DMS114 treated with DMSO at 0.1 percent for 48 hours (cell line): ENCODE data around the gene CRY2.

Source experiments
- DNase-seq: peaks from one replicate; lab custom pipeline; 2025; ENCODE audit not compliant: unreplicated experiment; lab: John Stamatoyannopoulos, UW

Gene CRY2

GRCh38 chr11:45929486-45930030, 82.3 kb downstream of the CRY2 start:
- DNase-seq, result no peak

GRCh38 chr11:45930031-45930794, 82.9 kb downstream of the CRY2 start:
- no peak for DNase-seq

GRCh38 chr11:45930951-45931570, 83.8 kb downstream of the CRY2 start:
- DNase-seq, result no peak

GRCh38 chr11:45931739-45932138, 84.5 kb downstream of the CRY2 start:
- no peak for DNase-seq

- no peak for DNase-seq
These were observed 84.9 kb downstream of the CRY2 start for GRCh38 chr11:45932217-45932616.
